ENCODE measurements around the gene EGLN3. TPM values are rescaled to one million over a fixed set of nuclear protein-coding genes. Genes with fewer than 3 reads are reported as not detected.

Gene EGLN3
- total and polyA plus RNA-seq, 4 donors = 1.3 to 2.3 (median 1.5) TPM

DNA sequence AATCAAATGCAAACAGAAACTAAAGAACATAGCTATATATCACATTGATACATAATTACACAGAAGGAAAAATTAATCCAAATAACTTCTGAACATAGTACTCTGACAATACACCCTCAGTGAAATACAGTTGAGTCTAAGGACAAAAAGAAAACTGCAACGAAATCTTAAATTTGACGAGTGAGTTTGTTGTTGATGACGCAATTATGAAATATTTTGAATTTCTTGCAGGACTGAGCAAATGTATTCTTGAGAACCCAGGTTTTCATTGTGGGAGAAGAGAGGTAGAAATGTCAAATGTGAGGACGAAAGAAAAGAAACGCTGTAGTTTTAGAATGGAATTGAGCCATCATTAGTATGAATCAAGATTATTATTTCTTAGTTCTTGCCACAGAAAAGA, 46.3 kb downstream of the EGLN3 start:
- H3K4me3 ChIP-seq (ENCODE audit: low read depth in 1 of 3, low read length in 3 of 3) = no peak overlapping the region
- no peak overlapping the region for H3K9ac ChIP-seq (ENCODE audit: low read depth in 1 of 2, low read length in 2 of 2)
- H3K27ac ChIP-seq (ENCODE audit: low read depth in 1 of 2, low read length in 2 of 2) = no peak overlapping the region
- peaks cover 0 to 5% (median 1%) of the 10 kb centered on the region in 4 donors for H3K4me1 ChIP-seq (ENCODE audit: control insufficient read depth in 4 of 4, insufficient read depth in 4 of 4, low read length in 3 of 4)
- TF ChIP-seq JUND (IDR thresholded peaks at IDR 0.05) = no peak
- H3K27me3 ChIP-seq (ENCODE audit: control insufficient read depth in 4 of 4, insufficient read depth in 4 of 4, low read length in 3 of 4) = peaks cover 0 to 3% (median 0%) of the 10 kb centered on the region in 4 donors
- no peaks in the 10 kb centered on the region for H3K36me3 ChIP-seq (ENCODE audit: control insufficient read depth in 4 of 4, insufficient read depth in 3 of 4, low read depth in 1 of 4, low read length in 3 of 4)
- no peak for DNase-seq (ENCODE audit: low spot score)
- WGBS = 95% methylated on average over 5 of the region's 5 CpGs
- no peaks in the 10 kb centered on the region for H3K9me3 ChIP-seq (ENCODE audit: control insufficient read depth in 4 of 4, low read length in 3 of 4)

DNA sequence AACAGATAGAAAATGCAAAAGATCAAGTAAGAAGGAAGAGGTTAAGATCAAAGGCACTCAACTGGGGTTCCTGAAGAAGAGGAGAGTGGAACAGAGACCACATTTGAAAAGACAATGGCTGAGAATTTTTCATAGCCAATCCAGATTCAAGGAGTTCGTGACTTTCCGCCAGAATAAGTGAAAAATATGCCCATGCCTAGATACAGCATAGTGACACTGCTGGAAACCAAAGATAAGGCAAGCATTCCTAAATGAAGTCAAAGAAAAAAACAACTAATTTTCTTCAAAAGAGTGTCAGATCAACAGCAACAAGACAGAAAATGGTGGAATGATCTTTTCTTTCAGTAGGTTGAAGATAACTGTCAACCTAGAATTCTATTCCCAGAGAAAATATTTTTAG, 47.5 kb downstream of the EGLN3 start:
- no peaks in the 10 kb centered on the region for H3K4me1 ChIP-seq (ENCODE audit: control insufficient read depth in 4 of 4, insufficient read depth in 4 of 4, low read length in 3 of 4)
- H3K9me3 ChIP-seq (ENCODE audit: control insufficient read depth in 4 of 4, low read length in 3 of 4) = no peaks in the 10 kb centered on the region
- no peak for TF ChIP-seq YY1 (IDR thresholded peaks at IDR 0.05)
- no peak for TF ChIP-seq RAD21 (IDR thresholded peaks at IDR 0.05)
- TF ChIP-seq, protein P1, sequence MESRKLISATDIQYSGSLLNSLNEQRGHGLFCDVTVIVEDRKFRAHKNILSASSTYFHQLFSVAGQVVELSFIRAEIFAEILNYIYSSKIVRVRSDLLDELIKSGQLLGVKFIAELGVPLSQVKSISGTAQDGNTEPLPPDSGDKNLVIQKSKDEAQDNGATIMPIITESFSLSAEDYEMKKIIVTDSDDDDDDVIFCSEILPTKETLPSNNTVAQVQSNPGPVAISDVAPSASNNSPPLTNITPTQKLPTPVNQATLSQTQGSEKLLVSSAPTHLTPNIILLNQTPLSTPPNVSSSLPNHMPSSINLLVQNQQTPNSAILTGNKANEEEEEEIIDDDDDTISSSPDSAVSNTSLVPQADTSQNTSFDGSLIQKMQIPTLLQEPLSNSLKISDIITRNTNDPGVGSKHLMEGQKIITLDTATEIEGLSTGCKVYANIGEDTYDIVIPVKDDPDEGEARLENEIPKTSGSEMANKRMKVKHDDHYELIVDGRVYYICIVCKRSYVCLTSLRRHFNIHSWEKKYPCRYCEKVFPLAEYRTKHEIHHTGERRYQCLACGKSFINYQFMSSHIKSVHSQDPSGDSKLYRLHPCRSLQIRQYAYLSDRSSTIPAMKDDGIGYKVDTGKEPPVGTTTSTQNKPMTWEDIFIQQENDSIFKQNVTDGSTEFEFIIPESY (IDR thresholded peaks at IDR 0.05) = no peak
- no peak for TF ChIP-seq HNF4A (conservative IDR thresholded peaks at IDR 0.05)
- TF ChIP-seq, protein P2, sequence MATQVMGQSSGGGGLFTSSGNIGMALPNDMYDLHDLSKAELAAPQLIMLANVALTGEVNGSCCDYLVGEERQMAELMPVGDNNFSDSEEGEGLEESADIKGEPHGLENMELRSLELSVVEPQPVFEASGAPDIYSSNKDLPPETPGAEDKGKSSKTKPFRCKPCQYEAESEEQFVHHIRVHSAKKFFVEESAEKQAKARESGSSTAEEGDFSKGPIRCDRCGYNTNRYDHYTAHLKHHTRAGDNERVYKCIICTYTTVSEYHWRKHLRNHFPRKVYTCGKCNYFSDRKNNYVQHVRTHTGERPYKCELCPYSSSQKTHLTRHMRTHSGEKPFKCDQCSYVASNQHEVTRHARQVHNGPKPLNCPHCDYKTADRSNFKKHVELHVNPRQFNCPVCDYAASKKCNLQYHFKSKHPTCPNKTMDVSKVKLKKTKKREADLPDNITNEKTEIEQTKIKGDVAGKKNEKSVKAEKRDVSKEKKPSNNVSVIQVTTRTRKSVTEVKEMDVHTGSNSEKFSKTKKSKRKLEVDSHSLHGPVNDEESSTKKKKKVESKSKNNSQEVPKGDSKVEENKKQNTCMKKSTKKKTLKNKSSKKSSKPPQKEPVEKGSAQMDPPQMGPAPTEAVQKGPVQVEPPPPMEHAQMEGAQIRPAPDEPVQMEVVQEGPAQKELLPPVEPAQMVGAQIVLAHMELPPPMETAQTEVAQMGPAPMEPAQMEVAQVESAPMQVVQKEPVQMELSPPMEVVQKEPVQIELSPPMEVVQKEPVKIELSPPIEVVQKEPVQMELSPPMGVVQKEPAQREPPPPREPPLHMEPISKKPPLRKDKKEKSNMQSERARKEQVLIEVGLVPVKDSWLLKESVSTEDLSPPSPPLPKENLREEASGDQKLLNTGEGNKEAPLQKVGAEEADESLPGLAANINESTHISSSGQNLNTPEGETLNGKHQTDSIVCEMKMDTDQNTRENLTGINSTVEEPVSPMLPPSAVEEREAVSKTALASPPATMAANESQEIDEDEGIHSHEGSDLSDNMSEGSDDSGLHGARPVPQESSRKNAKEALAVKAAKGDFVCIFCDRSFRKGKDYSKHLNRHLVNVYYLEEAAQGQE (IDR thresholded peaks at IDR 0.05) = no peak
- TF ChIP-seq EGR1 (IDR thresholded peaks at IDR 0.05; ENCODE audit: low read depth in 2 of 2) = no peak
- no peak for TF ChIP-seq TAF1 (conservative IDR thresholded peaks at IDR 0.05)
- TF ChIP-seq FOXA1 (IDR thresholded peaks at IDR 0.05) = no peak
- TF ChIP-seq, protein P3, sequence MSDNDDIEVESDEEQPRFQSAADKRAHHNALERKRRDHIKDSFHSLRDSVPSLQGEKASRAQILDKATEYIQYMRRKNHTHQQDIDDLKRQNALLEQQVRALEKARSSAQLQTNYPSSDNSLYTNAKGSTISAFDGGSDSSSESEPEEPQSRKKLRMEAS (IDR thresholded peaks at IDR 0.05) = no peak
- TF ChIP-seq JUND (IDR thresholded peaks at IDR 0.05) = no peak
- TF ChIP-seq, protein P4, sequence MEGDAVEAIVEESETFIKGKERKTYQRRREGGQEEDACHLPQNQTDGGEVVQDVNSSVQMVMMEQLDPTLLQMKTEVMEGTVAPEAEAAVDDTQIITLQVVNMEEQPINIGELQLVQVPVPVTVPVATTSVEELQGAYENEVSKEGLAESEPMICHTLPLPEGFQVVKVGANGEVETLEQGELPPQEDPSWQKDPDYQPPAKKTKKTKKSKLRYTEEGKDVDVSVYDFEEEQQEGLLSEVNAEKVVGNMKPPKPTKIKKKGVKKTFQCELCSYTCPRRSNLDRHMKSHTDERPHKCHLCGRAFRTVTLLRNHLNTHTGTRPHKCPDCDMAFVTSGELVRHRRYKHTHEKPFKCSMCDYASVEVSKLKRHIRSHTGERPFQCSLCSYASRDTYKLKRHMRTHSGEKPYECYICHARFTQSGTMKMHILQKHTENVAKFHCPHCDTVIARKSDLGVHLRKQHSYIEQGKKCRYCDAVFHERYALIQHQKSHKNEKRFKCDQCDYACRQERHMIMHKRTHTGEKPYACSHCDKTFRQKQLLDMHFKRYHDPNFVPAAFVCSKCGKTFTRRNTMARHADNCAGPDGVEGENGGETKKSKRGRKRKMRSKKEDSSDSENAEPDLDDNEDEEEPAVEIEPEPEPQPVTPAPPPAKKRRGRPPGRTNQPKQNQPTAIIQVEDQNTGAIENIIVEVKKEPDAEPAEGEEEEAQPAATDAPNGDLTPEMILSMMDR (IDR thresholded peaks at IDR 0.05; ENCODE audit: low read depth, low read length, missing input control) = no peak
- no peak for TF ChIP-seq SP1 (IDR thresholded peaks at IDR 0.05)
- TF ChIP-seq RXRA (IDR thresholded peaks at IDR 0.05) = no peak
- no peak for TF ChIP-seq FOXA2 (IDR thresholded peaks at IDR 0.05)
- TF ChIP-seq, protein P5, sequence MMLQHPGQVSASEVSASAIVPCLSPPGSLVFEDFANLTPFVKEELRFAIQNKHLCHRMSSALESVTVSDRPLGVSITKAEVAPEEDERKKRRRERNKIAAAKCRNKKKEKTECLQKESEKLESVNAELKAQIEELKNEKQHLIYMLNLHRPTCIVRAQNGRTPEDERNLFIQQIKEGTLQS (IDR thresholded peaks at IDR 0.05) = no peak
- TF ChIP-seq NR2F2 (IDR thresholded peaks at IDR 0.05) = no peak
- TF ChIP-seq HNF4G (IDR thresholded peaks at IDR 0.05) = no peak
- TF ChIP-seq GABPA (IDR thresholded peaks at IDR 0.05 in 1 of 2, conservative IDR thresholded peaks at IDR 0.05 in 1 of 2) = no peak
- H3K27ac ChIP-seq (ENCODE audit: low read depth in 1 of 2, low read length in 2 of 2) = no peak overlapping the region
- H3K27me3 ChIP-seq (ENCODE audit: control insufficient read depth in 4 of 4, insufficient read depth in 4 of 4, low read length in 3 of 4) = peaks cover 0 to 3% (median 0%) of the 10 kb centered on the region in 4 donors
- no peaks in the 10 kb centered on the region for H3K36me3 ChIP-seq (ENCODE audit: control insufficient read depth in 4 of 4, insufficient read depth in 3 of 4, low read depth in 1 of 4, low read length in 3 of 4)
- no peak overlapping the region for H3K4me3 ChIP-seq (ENCODE audit: low read depth in 1 of 3, low read length in 3 of 3)
- no peak overlapping the region for H3K9ac ChIP-seq (ENCODE audit: low read depth in 1 of 2, low read length in 2 of 2)
- DNase-seq (ENCODE audit: low spot score) = no peak
- WGBS = 94% methylated on average over 2 of the region's 2 CpGs

All from liver (tissue), 9 donors.